GM21737 (cell line): Measurements from ENCODE around the gene USP49.

Experiments
- ATAC-seq: cut with Tn5 transposase; IDR thresholded peaks from one replicate; pipeline ENCODE4 v1.9.1; 2021; ENCODE audit warnings: mild to moderate bottlenecking, moderate library complexity; ENCODE audit not compliant: unreplicated experiment

USP49 gene

DNA sequence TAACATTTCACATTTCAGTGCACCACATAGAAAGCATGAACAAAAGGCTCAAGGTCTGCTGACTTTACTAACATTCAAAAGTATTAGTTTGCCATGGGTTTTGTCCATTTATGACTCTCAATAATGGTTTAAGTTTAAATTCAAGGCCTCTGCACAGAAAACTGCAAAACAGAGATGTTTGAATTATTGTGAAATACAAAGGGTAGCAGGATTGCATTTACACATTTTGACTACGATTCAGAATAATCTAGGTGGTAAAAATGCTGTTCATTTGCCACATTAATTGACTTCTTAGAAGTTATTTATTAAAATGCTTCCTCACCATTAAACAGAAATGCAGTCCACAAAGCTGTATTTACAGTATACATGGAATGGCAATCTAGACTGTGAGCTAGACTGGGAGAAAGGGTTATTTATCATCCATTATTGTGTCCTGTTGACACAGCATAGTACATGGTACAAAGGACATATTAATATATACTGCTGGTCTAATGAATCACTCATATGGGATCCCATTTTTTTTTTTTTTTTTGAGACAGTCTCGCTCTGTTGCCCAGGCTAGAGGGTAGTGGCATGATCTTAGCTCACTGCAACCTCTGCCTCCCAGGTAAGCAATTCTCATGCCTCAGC is 18.0 kb downstream of the USP49 start:
- ATAC-seq, result no peak

DNA sequence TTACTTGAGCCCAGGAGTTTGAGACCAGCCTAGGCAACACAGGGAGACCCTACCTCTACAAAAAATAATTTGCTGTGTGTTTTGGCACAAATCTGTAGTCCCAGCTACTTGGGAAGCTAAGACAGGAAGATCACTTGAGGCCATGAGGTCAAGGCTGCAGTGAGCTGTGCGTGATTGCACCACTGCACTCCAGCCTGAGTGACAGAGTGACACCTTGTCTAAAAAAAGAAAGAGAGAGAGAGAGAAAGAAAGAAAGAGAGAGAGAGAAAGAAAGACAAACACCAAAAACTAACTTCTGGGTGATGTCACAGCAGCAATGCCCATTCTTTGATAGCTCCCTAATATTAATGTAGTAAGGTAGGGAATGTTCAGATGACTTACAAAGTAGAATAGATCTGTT is 20.4 kb downstream of the USP49 start:
- no peak for ATAC-seq

DNA sequence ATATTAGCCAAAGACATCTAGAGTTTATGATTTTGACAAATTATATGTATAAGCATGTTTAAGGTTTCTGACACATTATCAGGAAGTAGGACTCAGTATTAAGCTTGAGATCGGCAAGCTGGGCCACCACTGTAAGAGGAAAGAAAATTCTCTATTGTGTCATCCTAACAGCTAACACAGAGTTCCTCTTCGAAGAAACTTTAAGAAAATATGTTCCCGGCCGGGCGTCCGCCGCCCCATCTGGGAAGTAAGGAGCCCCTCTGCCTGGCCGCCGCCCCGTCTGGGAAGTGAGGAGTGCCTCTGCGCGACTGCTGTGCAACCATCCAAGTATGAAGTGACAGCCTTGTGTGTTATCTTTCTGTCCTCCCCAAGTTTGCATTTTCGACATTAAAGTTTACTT is 23.0 kb downstream of the USP49 start:
- no peak for ATAC-seq

DNA sequence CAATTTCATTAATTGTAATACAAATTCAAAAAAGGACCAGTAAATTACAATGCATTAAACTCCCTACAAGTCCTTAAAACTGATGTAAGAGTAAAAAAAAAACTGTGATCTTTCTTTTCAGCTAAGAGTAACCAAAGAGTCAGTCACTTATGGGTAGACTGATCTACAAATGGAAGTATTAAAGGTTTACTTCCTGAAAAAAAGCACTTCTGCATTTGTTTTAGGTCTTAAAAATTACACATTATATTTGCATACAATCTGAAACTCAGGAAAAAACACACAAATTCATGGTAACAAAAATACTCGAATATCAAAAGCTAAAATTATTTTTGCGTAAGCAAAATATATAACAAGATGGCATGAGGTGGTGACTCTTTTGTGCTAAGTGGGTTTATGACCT is 23.5 kb downstream of the USP49 start:
- ATAC-seq, result no peak

DNA sequence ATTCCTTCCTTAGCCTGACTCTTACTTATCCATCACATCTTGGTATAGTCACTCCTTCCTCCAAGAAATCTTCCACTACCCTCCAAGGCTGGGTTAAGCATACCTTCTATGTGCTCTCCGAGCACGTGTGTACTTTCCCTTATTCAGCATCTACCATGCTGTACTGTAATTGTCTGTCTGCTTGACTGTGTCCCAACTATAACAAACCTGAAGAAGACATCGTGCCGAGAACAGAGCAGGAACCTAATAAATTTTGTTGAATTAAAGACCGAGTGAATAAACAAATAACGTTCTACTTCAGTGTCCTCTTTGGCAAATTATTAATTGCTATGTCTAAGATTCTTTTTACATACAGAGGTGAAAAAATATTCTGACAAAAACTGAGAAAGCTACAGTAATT is 35.8 kb downstream of the USP49 start:
- ATAC-seq, result no peak

DNA sequence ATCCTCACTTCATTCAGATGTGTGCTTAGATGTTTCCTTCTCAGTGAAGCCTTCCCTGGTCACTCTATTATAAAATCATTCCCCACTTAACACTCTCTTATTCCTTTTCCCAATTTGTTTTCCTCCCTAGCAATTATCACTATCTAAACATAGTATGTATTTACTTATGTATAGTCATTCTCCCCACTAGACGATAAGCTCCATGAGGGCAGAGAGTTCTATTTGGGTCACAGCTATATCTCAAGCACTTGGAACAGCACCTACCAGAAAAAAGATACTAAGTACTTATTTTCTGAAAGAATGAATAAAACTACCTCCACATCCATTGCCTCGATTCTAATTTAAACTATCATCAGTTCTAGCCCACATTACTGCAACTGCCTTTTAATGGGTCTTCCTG is 36.5 kb downstream of the USP49 start:
- no peak for ATAC-seq

DNA sequence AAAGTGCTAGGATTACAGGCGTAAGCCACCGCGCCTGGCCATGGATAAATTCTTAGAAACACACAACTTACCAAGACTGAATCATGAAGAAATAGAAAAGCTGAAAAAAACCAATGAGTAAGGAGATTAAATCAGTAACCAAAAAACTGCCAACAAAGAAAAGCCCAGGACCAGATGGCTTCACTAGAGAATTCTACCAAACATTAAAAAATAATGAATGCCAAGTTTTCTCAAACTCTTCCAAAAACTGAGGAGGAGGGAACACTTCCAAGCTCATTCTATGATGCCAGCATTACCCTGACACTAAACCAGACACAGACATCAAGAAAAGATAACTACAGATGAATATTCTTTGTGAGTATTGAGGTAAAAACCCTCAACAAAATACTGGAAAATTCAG is 44.3 kb downstream of the USP49 start:
- no peak for ATAC-seq

DNA sequence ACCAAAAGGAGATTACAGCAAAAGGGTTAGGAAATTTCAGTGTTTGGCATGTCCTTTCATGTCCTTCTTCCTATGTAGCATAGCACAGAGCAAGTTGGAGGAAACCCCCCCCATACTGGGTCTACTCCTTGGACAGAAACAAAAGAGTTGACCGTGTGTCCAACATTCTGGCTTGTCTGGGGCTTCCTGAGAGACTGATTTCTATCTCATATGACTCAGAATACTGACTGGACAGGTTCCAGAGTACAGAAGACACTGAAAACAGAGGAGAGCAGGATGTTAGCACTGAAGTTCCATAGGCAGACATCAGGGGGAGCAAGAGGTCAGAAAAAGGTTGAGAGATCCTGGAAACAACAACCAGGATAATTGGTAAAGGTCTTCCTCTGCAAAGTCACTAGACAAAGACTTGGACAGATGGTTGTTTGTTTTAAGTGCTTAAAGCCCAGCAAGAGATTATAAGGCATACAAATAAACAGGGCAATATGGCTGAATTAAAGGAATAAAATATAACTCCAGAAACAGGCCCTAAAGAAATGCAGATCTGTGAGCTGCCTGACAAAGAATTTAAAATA is 48.4 kb downstream of the USP49 start:
- ATAC-seq, result peak; percentile 64

DNA sequence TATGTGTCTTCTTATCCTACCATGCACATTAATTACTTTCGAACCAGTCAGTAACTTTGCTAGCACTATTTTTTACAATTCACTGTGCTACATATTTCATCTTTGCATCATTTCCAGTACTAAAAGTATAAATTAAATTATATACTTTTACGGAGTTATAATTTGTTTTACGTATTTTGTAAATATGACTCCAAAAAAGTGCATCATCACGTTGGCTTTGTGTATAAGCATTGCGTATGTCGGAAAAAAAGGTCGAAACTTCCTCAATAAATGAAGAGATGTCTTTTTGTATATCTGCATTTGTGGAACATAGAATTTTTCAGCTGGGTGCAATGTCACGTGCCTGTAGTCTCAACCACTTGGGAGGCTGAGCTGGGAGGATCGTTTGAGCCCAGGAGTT is 52.0 kb downstream of the USP49 start:
- ATAC-seq, result no peak

DNA sequence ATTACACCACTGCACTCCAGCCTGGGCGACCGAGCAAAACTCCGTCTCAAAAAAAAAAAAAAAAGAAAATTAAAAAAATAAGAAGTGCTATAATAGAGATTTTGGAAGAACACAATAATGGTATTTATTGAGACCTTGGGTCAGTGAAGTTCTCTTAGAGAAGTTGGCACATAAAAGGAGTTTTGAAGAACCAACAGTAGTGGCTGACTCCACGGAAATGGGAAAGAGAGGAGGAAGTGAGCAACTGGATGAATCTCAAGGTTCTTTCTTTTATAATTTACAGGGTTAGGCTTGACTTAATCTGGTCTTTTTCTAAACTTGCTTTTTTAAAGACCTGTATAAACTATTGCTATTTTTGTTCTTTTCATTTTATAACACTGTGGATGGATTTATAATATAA is 54.8 kb downstream of the USP49 start:
- ATAC-seq, result no peak

DNA sequence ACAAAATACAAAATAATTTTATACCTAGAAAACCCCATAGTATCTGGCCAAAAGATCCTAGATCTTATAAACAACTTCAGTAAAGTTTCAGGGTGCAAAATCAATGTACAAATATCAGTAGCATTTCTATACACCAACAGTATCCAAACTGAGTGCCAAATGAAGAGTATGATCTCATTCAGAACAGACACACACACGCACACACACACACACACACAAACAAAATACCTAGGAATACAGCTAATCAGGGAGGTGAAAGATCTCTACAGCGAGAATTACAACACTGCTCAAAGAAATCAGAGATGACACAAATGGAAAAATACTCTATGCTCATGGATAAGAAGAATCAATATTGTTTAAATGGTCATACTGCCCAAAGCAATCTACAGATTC is 58.5 kb downstream of the USP49 start:
- no peak for ATAC-seq

DNA sequence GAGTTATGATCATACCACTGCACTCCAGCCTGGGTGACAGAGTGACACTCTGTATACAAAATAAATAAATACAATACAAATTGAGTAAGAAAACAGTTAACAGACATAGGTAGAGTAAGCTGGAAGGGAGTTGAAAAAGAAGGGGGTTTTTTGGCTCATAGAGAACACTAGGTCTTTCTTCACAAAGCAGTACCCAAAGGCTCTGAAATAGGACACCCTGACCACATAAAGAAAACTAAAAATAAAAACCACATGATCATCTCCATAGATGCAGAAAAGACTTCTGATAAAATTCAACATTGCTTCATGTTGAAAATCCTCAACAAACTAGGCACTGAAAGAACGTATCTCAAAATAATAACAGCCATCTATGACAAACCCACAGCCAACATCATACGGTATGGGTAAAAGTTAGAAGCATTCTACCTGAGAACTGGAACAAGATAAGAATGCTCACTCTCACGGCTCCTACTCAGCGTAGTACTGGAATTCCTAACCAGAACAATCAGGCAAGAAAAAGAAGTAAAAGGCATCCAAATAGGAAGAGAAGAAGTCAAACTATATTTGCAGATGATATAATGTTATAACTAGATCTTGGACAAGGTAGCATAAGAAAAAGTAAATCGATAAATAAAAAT is 59.0 kb downstream of the USP49 start:
- no peak for ATAC-seq

DNA sequence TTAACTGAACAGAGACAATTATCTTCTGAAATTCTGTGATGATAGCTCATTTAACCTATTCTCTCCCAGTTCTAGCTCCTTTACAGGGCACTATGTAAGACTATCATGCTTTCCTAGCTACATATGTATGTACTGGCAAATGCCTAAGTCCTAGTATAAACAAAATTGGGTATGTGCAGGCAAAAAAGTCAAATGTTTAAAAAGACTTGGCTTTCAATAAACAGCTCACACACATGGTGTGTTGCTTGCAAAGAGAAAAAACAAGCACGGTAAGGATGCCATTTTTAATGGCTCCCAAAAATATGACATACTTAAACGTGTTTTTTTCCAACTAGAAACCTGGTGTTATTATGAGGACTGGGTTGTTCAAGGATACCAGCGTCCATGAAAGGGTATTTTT is 62.9 kb downstream of the USP49 start:
- no peak for ATAC-seq

DNA sequence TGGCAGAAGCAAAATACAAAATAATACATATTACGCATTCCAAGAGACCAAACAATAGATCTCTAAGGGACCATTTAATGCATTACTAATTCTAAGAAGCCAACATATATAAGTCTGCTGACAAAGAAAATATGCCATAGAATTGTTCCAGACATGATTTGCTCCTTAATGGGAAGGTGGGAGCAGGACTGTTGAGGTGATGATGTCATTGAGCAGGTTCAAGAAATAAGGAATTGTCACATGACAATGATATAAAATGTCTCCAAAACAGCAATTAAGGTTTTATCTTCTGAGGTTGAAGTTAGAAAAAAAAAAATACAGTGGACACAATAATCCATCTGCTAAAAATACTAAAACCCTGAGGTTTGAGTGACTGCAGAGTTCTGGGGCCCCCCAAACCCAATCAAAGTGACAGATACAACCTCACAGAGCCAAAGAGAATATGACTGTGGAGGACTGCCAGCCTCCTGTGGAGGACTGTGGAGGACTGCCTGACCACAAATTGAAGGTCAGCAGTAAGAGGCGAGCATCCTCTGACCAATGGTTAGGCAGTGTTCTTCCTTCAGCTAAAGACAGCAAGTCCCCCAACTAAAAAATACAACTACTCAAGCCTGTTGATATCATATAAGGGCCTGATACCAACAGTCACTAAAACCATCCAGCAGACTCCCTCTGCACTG is 68.7 kb downstream of the USP49 start:
- ATAC-seq, result no peak

DNA sequence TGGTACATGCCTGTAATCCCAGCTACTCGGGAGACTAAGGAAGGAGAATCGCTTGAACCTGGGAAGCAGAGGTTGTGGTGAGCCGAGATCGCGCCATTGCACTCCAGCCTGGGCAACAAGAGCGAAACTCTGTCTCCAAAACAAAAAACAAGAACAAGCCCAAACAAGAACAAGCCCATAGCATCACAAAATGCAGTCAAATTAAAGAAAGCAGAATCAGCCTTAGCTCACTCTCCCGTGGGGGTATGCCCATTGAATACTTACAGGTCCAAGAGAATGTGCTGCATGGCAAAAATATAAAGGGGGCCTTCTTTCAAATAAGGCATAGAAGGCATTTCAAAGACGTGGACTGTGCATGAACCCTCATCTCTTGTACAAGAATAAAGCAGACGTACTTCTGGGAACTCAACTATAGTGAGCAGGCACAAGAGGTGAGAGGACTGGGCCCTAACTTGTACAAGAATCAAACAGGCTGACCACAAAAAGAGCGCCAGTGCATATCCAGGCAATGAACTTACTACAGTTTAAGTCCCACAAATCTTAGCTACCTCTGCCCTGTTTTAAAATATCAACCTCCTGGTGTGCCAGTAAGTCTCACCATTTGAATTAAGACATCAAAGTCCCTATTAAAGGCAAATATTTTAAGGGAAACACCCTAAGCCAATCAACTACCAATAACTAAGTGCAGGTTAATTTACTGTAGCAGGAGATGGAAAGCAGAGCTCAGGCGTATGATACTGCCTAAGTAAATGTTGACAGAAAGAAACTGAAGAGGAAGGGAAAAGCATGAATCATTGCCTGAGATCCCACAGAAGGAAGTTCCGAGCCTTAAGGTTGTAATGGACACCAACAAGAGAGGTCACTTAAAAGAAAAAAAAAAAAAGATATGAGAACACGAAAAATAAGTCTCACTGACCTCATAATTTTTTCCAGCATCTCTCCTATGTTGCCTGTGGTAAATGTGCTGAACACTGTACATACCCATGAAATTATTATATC is 70.3 kb downstream of the USP49 start:
- no peak for ATAC-seq

DNA sequence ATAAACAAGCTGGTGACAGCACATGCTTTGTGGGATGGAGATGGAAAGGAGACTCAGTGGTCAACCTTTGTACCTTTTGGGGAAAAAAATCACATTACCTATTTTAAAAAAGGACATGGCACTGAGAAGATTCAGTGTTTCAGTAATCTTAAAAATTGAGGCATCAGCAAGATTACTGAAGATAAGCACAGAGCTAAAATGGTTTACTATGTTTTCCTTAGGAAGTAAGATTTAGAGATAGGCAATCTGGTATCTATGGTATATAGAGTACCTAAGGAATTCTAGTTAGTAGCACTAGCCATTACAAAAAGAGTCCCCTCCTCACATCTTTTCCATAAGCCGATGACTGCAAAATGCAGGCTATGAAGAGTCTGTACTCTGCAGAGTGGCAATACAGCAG is 72.0 kb downstream of the USP49 start:
- no peak for ATAC-seq

DNA sequence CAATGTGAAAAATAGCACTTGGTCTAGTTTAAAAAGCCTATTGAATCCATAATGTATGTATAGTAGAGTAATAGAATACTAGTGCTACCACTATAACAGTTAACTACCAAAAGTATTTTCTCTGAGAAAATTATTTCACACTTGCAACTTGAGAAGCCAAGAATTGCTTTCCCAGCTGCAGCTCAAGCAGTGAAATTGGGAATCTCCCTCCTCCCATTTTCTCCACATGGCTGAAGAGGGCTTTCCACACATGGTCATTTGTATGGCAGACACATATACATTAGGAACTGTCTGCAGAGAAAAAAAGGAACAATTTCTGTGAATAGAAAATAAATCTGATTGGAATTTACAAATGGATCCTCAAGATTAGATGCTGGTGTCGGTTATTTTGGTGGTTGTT is 73.2 kb downstream of the USP49 start:
- ATAC-seq, result no peak

DNA sequence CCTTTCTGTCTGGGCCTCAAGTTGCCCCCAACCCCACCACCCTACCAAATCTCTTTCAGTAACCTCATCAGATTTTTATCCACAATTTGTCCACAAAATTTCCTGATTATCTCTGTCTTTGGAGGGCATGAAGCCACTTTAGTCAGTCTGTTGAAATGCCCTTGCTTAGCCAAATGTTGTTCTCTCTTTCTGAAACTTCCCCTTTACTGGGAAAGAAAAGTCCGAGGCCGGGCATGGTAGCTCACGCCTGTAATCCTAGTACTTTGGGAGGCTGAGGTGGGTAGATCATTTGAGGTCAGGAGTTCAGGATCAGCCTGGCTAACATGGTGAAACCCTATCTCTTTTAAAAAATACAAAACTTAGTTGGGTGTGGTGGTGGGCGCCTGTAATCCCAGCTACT is 73.9 kb downstream of the USP49 start:
- ATAC-seq, result no peak

DNA sequence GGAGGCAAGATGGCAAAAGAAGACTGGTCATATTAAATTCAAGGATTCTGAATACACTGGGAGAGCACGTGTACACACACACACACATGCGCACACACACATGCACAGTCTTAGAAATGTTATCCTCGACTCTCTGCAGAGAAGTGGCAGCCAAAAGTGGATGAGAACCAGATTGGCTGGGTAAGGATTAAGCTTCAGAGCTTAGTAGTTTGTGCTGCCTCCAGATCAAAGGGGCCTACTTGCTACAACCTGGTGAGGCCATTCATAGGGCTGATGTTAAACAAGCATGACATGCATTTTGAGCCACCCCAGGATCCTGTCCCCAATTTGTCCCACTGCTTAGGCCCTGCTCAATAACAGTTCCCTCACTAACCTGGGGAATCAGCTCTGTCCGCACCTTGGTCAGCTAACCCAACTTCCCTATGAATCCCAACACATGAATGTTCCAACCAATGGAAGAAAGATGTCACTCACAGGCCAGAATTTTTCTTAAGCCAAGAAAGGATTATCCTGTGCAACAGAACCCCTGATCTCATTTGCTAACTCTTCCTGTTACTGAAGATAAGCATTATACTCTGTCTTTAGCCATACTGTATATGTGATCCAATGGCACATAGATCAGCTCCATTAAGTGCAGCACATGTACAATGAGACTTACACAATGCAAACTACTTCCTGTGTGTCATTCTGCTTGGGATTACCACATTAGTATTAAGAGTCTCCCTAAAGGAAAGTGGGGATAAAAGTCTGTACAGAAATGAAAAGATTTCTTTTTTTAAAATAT is 76.7 kb downstream of the USP49 start:
- no peak for ATAC-seq

DNA sequence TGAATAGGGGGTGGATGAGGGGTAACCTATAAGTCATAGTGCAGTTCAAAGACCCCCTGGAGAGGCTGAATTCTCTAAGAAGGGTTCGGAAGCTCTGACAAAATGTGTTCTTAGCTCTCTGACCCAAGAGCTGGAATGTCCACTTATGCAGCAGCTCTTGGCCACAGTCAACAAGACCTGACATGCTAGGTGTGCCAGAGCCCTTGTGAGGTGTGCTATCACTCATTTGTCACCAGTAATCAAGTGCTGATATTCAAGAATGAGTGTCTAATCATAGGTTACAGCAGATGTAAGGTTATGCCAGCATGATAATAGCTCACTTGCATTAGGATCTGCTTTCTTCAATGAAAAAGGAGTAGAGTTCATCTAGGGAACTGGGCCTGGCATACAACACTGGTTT is 79.6 kb downstream of the USP49 start:
- ATAC-seq, result no peak
